GM21526 (cell line): ENCODE data around the gene PADI4.
"Not testable (repeated sequence)": the region's sequence is repeated elsewhere in the genome, so short reads cannot be mapped to it uniquely, and the experiment has no call there.

ENCODE experiments used
- ATAC-seq: cut with Tn5 transposase; IDR thresholded peaks from one replicate; pipeline ENCODE4 v1.9.1; 2021; ENCODE audit warnings: moderate library complexity; ENCODE audit not compliant: unreplicated experiment, low FRiP score

The PADI4 gene

GRCh38 chr1:17310068-17310640, 2.2 kb downstream of the PADI4 start:
- ATAC-seq, result no peak

- no peak for ATAC-seq
Measured at GRCh38 chr1:17313530-17314309, 5.7 kb downstream of the PADI4 start.

- ATAC-seq, result no peak
Measured at GRCh38 chr1:17314491-17314971, 6.5 kb downstream of the PADI4 start.

GRCh38 chr1:17315542-17316130, 7.6 kb downstream of the PADI4 start:
- ATAC-seq, result no peak

DNA sequence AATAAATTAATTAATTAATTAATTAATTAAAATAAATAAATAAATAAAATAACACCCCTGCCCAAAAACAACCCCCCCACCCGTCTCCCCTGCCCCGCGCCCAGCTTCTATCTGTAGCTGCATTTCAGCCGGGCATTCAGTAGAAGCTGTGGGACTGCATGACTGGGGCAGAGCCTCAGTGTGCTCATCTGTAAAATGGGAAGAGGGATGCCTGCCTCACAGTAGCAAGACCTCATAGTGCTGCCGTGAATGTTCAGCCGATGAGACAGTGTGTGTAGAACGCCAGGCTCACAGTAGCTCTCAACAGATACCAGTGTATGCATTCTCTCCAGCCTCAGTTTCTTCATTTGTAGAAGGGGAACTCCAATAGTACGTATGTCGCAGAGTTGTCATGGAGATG, 8.7 kb downstream of the PADI4 start:
- no peak for ATAC-seq

- no peak for ATAC-seq
Measured at GRCh38 chr1:17318262-17318661, 10.3 kb downstream of the PADI4 start.

- no peak for ATAC-seq
Measured at GRCh38 chr1:17319561-17320350, 11.8 kb downstream of the PADI4 start.

DNA sequence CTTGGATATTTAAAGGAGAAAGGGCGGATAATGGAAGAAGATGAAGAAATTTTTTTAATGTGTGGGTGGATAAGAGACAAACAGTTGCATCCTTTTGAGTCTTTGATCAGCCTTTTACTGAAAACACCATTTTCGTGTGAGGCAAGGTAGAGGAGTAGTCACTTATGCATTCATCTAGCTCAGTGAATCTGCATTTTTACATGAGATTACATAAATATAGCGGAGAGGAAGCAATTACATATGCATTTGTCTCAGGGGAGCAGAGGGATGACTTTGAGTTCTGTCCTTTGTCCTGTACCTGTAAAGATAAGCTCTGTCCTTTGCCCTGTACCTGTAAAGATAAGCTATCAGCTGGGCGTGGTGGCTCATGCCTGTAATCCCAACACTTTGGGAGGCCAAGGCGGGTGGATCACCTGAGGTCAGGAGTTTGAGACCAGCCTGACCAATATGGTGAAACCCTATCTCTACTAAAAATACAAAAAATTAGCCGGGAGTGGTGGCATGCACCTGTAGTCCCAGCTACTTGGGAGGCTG, 13.9 kb downstream of the PADI4 start:
- not testable (repeated sequence) for ATAC-seq

DNA sequence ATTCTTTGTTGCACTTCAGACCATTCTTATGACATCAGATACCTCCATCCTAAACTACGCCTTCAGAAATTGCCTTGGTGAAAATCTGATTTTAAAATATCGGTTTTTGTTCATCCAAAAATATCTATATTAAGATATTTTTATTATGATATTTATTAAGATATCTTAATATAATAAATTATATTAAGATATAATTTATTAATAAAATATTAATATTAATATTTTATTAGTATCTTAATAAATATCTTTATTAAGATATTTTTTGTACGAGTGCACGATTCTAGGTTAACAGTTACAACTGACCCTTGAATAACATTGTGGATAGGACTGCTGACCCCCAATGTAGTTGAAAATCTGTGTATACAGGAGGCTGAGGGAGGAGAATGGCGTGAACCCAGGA, 20.9 kb downstream of the PADI4 start:
- no peak for ATAC-seq

DNA sequence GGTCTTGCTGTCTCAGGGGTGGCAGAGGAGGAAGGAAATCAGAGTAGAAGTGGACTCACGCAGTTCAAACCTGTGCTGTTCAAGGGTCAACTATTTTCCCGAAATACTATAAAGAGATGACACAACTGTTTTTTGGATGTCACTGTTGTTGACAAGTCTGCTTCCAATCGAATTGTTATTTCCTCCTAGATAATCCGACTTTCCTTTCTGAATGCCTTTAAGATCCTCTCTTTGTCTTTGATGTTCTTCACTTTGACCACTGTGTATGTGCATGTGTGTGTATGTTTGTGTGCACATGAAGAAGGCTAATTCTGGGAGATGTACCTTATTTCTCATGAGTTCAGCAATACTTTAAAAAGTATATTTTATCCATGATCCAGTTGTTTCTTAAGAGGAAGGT, 21.6 kb downstream of the PADI4 start:
- no peak for ATAC-seq

- ATAC-seq, result no peak
Measured at GRCh38 chr1:17330856-17331255, 22.9 kb downstream of the PADI4 start.

GRCh38 chr1:17333081-17333480, 25.1 kb downstream of the PADI4 start:
- no peak for ATAC-seq

DNA sequence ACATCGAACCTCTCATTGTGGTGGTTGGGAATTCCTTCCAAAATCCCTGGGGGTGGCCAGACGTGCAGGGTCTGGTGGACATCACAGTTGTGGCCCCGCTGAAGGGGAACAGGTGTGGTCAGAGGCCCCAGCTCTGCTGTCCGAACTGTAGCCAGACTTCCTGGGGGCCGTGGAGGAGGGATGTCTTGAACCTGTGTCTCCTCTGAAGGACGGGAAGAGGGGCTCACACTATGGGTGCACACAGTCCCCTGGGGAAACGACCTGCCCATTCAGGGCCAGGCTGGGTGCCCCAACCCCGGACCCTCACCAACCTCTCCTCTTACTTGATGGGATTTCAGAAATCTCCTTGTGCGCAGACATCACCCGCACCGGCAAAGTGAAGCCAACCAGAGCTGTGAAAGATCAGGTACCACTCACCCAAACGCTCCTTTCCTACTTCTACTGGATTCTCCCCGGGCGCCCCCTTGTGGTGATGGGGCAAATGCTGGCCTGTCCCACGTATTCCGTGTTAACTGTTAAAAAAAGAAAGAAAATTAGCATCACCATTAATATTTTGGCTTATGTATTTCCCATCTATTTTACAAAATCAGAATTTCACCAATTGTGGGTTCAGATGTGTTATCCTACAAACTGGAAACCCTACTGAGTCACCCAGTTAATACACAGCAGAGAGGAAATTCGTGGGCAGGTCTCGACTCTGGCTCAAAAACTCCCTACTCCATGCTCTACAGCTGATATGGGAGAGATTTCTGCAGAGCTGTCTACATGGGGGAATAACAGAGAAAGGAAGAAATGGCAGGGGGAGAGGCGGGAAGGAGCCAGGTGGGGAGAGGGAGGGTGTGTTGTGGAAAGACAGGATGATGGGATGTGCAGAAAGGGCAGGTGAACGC, 28.1 kb downstream of the PADI4 start:
- no peak for ATAC-seq

GRCh38 chr1:17338706-17339493, 30.9 kb downstream of the PADI4 start:
- no peak for ATAC-seq

GRCh38 chr1:17339521-17339920, 31.5 kb downstream of the PADI4 start:
- ATAC-seq, result no peak

GRCh38 chr1:17340358-17340757, 32.4 kb downstream of the PADI4 start:
- ATAC-seq, result no peak

DNA sequence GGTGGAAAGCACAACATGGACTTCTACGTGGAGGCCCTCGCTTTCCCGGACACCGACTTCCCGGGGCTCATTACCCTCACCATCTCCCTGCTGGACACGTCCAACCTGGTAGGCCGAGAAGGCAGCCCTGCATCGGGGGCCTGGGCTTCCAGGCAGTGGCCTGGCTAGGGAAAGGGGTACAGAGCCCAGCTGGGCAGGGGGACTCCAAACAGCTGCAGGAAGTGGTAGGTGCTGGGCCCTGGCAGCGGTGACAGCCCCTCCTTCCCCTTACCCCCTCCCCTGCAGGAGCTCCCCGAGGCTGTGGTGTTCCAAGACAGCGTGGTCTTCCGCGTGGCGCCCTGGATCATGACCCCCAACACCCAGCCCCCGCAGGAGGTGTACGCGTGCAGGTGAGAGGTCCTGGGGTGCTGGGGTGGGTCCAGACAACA, 34.0 kb downstream of the PADI4 start:
- ATAC-seq, result no peak

DNA sequence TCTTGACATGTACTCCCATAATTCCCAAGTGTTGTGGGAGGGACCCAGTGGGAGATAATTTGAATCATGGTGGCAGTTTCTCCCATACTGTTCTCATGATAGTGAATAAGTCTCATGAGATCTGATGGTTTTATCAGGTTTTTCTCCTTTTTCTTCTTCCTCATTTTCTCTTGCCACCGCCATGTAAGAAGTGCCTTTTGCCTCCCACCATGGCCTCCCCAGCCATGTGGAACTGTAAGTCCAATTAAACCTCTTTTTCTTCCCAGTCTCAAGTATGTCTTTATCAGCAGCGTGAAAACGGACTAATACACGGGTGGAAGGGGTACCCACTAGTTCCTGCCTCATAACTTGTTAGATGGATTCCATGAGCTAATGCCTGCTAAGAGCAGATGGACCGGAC, 37.5 kb downstream of the PADI4 start:
- not testable (repeated sequence) for ATAC-seq
